Raji (cell line): ENCODE results near the gene TMEM61.

Experiments used
- POLR2A ChIP-seq: IDR thresholded peaks from 2 replicates; pipeline ENCODE4 v1.6.1; 2011; ENCODE audit warnings: low read depth, low read length, control low read depth; ENCODE audit not compliant: insufficient read depth

The TMEM61 gene

GRCh38 chr1:54952950-54953718, 27.3 kb upstream of the TMEM61 start:
- TF ChIP-seq POLR2A: no peak

- no peak for TF ChIP-seq POLR2A
Observed at GRCh38 chr1:54953846-54954245, 26.6 kb upstream of the TMEM61 start.

- TF ChIP-seq POLR2A: no peak
Observed at GRCh38 chr1:54955359-54955758, 25.1 kb upstream of the TMEM61 start.

GRCh38 chr1:54956726-54957125, 23.7 kb upstream of the TMEM61 start:
- no peak for TF ChIP-seq POLR2A

- TF ChIP-seq POLR2A: no peak
Observed at GRCh38 chr1:54959241-54959640, 21.2 kb upstream of the TMEM61 start.

- no peak for TF ChIP-seq POLR2A
Observed at GRCh38 chr1:54962612-54963395, 17.6 kb upstream of the TMEM61 start.

GRCh38 chr1:54965624-54966340, 14.6 kb upstream of the TMEM61 start:
- TF ChIP-seq POLR2A: no peak

- no peak for TF ChIP-seq POLR2A
Observed at GRCh38 chr1:54967372-54967771, 13.1 kb upstream of the TMEM61 start.

- no peak for TF ChIP-seq POLR2A
Observed at GRCh38 chr1:54968551-54968950, 11.9 kb upstream of the TMEM61 start.

- TF ChIP-seq POLR2A: no peak
Observed at GRCh38 chr1:54969879-54970278, 10.5 kb upstream of the TMEM61 start.

- no peak for TF ChIP-seq POLR2A
Observed at GRCh38 chr1:54970901-54971300, 9.5 kb upstream of the TMEM61 start.

GRCh38 chr1:54971317-54971791, 9.1 kb upstream of the TMEM61 start:
- no peak for TF ChIP-seq POLR2A

- no peak for TF ChIP-seq POLR2A
Observed at GRCh38 chr1:54972436-54972835, 8.0 kb upstream of the TMEM61 start.

- TF ChIP-seq POLR2A: no peak
Observed at GRCh38 chr1:54973205-54973921, 7.1 kb upstream of the TMEM61 start.
